Erythroblast (primary cell): Measurements from ENCODE around the gene CMIP.

ENCODE experiments used
- GATA1 ChIP-seq: IDR thresholded peaks from 2 replicates; pipeline ENCODE4 v1.6.1; 2011; ENCODE audit warnings: low read depth, mild to moderate bottlenecking, control low read depth, low read length, moderate library complexity
- POLR2A ChIP-seq: IDR thresholded peaks from 2 replicates; pipeline ENCODE4 v1.6.1; 2011; ENCODE audit warnings: mild to moderate bottlenecking, low read length

- TF ChIP-seq POLR2A (no peak), GATA1 (no peak)
Measured at GRCh38 chr16:81520560-81521135, 76.0 kb downstream of the CMIP start.
